ENCODE measurements around the gene DPYD.

Gene DPYD

GRCh38 chr1:97073936-97074335 is 846.9 kb downstream of the DPYD start:
- no peak for DNase-seq (ENCODE audit: extremely low read depth in 1 of 2, low read depth in 1 of 2)

DNA sequence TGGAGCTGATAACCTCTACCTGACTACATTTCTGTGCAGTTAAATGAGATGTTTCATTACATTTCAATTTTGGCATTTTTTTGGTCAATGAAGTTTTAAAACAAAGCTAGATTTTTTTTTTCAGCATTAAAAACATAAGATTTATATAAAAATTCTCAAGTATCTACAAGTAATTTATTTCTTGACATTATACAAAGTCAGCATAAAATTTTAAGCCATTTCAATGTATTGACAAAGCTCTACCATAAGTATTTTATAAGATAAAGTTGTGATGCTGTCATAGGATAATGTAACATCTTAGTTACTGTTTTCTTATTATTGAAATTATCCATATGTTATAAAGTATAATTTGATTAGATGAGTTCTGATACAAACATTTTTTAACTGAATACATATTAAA is 847.7 kb downstream of the DPYD start:
- DNase-seq (ENCODE audit: extremely low read depth in 1 of 2, low read depth in 1 of 2), result no peak

- DNase-seq (ENCODE audit: extremely low read depth in 1 of 2, low read depth in 1 of 2), result no peak
Measured at GRCh38 chr1:97071173-97071572, 849.7 kb downstream of the DPYD start.

DNA sequence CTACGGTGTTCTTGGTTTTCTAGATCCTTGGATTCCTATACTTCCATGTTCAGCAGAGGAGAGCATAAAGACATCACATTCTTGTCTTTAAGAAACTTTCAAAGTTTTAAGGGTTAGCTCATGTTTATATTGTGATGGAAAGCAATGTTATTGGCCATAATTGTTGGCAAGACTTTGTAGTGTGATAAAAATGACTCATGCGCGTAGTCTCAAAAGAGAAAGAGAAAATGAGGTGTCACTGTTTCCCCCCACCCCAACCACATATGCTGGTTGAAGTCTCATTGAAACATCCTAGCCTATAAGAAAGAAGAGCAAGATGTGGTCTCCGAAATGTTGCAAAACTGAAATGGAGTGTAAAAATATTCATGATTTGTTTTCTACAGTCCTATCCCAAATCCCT is 850.5 kb downstream of the DPYD start:
- no peak for DNase-seq (ENCODE audit: extremely low read depth in 1 of 2, low read depth in 1 of 2)

- no peak for DNase-seq (ENCODE audit: extremely low read depth in 1 of 2, low read depth in 1 of 2)
Measured at GRCh38 chr1:97069312-97069711, 851.5 kb downstream of the DPYD start.

GRCh38 chr1:97066860-97067259 is 854.0 kb downstream of the DPYD start:
- DNase-seq (ENCODE audit: extremely low read depth in 1 of 2, low read depth in 1 of 2), result no peak

GRCh38 chr1:97063532-97063931 is 857.3 kb downstream of the DPYD start:
- no peak for DNase-seq (ENCODE audit: extremely low read depth in 1 of 2, low read depth in 1 of 2)

- DNase-seq (ENCODE audit: extremely low read depth in 1 of 2, low read depth in 1 of 2), result no peak
Measured at GRCh38 chr1:97061604-97062003, 859.2 kb downstream of the DPYD start.

GRCh38 chr1:97056386-97056785 is 864.4 kb downstream of the DPYD start:
- no peak for DNase-seq (ENCODE audit: extremely low read depth in 1 of 2, low read depth in 1 of 2)

GRCh38 chr1:97053268-97053667 is 867.6 kb downstream of the DPYD start:
- no peak for DNase-seq (ENCODE audit: extremely low read depth in 1 of 2, low read depth in 1 of 2)

- no peak for DNase-seq (ENCODE audit: extremely low read depth in 1 of 2, low read depth in 1 of 2)
Measured at GRCh38 chr1:97051823-97052222, 869.0 kb downstream of the DPYD start.

DNA sequence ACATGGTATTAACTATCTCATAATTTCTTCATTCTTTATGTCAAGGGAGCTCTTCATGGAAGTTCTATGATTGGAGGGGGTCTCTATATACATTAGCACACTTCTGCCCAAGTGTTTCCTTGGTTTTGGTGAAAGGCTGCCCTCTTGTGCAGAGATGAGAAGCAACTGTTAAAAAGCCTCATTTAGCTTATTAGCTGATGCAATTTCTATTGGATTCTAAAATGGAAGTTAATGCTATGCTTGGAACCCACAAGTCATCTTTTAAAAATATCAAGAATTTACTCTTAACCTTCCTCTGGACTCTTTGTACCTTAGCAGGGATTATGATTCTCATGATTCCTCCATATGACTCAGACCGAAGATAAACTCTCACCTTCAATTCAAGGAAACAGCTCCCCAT is 870.3 kb downstream of the DPYD start:
- DNase-seq (ENCODE audit: extremely low read depth in 1 of 2, low read depth in 1 of 2), result no peak

GRCh38 chr1:97047421-97047793 is 873.4 kb downstream of the DPYD start:
- DNase-seq (ENCODE audit: extremely low read depth in 1 of 2, low read depth in 1 of 2), result no peak

GRCh38 chr1:97046765-97047420 is 873.9 kb downstream of the DPYD start:
- no peak for DNase-seq (ENCODE audit: extremely low read depth in 1 of 2, low read depth in 1 of 2)

DNA sequence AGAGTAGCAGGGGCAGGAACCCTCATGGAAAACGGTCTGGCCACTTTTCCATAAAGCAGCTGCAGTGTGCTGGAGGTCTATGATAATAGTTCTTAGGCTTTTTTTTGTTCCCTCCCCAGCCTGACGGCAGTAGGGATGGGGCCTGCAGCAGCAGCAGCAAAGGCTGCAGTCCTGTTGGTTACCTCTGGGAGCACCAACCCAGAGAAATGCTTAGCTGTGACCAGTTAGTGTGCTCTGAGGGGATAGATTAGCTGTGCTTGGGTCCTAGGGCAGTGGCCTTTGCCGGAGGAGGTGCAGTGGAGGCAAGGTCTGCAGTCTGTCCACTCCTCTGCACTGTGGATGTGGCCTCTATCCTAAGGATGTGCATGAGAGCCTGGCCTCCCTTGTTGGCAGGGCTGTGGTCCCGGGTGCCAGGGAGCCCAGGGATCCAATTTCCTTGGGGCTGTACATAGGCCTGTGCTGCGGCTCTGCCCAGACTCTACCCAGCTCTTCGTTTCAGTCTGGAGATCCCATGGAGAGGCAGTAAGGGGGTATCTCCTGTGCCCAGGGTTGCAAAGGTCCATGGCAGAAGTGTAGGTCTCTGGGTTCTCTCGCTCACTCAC is 876.6 kb downstream of the DPYD start:
- DNase-seq (ENCODE audit: extremely low read depth in 1 of 2, low read depth in 1 of 2), result no peak

DNA sequence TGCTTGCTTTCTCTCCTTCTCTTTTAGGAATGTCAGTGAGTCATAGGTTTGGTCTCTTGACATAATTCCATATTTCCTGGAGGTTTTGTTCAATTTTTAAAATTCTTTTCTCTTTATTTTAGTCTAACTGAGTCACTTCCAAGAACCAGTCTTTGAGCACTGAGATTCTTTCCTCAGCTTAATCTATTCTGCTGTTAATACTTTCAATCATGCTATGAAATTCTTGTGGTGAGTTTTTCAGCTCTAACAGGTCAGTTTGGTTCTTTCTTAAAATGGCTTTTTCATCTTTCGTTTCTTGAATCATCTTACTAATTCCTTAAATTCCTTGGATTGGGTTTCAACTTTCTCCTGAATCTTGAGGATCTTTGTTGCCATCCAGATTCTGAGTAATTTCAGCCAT is 878.3 kb downstream of the DPYD start:
- no peak for DNase-seq (ENCODE audit: extremely low read depth in 1 of 2, low read depth in 1 of 2)

DNA sequence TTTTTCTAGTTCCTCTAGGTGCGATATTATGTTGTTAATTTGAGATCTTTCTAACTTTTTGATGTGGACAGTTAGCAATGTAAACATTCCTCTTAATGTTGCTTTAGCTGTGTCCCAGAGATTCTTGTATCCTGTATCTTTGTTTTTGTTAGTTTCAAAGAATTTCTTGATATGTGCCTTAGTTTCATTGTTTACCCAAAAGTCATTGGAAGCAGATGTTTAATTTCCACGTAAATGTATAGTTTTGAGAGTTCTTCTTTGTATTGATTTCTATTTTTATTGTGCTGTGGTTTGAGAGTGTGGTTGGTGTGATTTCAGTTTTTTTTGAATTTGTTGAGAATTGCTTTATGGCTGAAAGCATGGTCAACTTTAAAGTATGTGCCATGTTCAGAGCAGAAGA is 879.8 kb downstream of the DPYD start:
- DNase-seq (ENCODE audit: extremely low read depth in 1 of 2, low read depth in 1 of 2), result no peak

- no peak for DNase-seq (ENCODE audit: extremely low read depth in 1 of 2, low read depth in 1 of 2)
Measured at GRCh38 chr1:97038410-97038809, 882.4 kb downstream of the DPYD start.

GRCh38 chr1:97034651-97035050 is 886.2 kb downstream of the DPYD start:
- DNase-seq (ENCODE audit: extremely low read depth in 1 of 2, low read depth in 1 of 2), result no peak

GRCh38 chr1:97033949-97034348 is 886.9 kb downstream of the DPYD start:
- DNase-seq (ENCODE audit: extremely low read depth in 1 of 2, low read depth in 1 of 2), result no peak

All from activated CD8-positive, alpha-beta memory T cell treated with anti-CD3 and anti-CD28 coated beads for 1 hour (primary cell).